ENCODE data around the gene KIZ. TPM values are rescaled to one million over a fixed set of nuclear protein-coding genes. Genes with fewer than 3 reads are reported as not detected.

The KIZ gene
- total RNA-seq, 2 donors from 2014 or later: 12.2 to 19.5 TPM

DNA sequence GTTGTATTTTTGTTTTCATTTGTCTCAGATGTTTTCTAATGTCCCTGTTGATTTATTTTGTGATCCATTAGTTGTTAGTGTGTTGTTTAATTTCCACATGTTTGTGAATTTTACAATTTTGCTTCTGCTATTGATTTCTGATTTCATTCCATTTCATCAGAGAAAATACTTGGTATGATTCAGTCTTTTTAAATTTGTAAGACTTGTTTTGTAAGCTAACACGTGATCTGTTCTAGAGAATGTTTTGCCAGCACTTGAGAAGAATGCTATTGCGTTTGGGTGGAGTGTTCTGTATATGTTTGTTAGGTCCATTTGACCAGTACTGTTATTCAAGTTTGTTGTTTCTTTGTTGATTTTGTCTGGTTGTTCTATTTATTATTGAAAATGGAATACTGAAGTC lies 53.9 kb downstream of the KIZ start:
- Mint-ChIP-seq H3K27ac (no peak overlapping the region), H3K36me3 (peaks cover 6 to 8% of the 10 kb centered on the region in 2 donors), H3K9me3 (peaks cover 0 to 6% of the 10 kb centered on the region in 2 donors)
- DNase-seq (ENCODE audit: low spot score in 2 of 2) (no peak), ATAC-seq (no peak)

DNA sequence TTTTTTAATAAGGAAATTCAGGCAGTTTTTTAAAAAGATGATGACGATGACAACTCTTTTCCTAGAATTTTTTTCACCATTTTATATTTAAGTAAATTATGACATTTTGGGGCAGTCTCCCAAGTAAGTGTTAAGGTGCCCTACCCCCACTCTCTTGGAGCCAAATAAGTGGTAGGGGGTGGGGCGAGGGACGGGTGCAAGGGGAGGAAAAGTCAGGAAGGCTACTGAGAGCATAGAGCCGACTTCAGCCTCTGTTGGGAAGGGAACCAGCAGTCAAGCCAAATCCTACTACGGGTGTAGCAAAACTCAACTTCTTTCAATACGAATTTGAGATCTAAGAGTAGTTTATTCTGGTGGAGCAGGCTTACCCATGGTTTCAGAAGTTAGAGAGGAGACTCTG lies 54.4 kb downstream of the KIZ start:
- DNase-seq (ENCODE audit: low spot score in 2 of 2): no peak
- ATAC-seq: no peak
- Mint-ChIP-seq H3K27ac (no peak overlapping the region), H3K9me3 (peaks cover 0 to 6% of the 10 kb centered on the region in 2 donors), H3K36me3 (peaks cover 6 to 8% of the 10 kb centered on the region in 2 donors)

DNA sequence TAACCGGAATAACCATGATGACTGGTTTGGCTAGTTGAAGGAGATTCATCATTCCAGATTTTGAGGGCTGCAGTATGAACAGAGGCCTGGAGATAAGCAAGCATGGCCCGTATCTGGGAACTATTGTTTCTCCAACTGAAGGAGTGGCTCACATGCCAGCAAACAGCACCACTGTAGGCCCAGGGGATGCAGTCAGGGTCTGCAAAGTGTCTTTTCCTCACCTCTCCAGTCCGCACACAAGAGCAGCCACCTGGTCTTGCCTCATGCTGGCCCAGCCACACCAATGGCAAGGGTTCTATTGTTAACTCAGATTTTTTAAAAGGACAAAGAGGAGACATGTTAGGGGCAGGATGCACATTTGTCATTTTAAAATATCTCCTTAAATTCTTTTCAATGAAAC lies 55.1 kb downstream of the KIZ start:
- Mint-ChIP-seq H3K27ac (no peak overlapping the region), H3K36me3 (peaks cover 6 to 8% of the 10 kb centered on the region in 2 donors), H3K9me3 (peaks cover 0 to 6% of the 10 kb centered on the region in 2 donors)
- DNase-seq (ENCODE audit: low spot score in 2 of 2) (no peak), ATAC-seq (no peak)

DNA sequence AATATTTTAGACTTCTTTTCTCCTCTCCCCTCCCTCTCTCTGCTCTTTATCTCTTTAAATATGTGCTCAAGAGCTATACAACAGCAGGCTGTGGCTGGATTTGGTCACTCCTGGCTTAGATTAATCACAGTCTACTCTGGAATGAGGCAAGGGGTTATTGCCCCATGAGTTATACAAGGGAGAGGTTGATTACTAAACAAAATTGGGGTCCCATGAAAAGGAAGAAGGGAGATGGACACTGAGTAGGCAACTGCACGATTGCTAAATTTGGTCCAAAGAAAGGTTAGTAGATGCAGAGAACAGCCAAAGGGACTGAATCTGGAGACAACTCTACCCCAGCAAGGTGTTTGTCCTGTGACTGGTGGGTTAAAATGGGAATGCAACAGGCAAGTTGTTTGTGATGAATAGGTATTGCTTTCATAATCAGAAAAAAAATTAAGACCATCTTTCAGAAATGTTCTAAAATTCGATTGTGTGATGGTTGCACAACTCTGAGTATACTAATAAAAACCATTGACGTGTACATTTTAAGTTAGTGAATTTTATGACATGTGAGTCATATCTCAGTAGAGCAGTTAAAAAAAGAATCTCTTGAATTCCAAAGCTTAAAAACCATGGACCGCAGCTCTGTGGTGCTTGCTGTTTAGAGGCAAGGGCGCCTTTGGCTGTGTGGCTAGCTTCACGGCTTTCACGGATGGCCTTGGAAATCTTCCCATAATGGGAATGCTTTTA lies 57.1 kb downstream of the KIZ start:
- no peak for ATAC-seq
- H3K9me3 Mint-ChIP-seq: no peaks in the 10 kb centered on the region
- peaks cover 0 to 7% of the 10 kb centered on the region in 2 donors for H3K36me3 Mint-ChIP-seq
- DNase-seq (ENCODE audit: low spot score in 2 of 2): no peak
- H3K27ac Mint-ChIP-seq: no peak overlapping the region

DNA sequence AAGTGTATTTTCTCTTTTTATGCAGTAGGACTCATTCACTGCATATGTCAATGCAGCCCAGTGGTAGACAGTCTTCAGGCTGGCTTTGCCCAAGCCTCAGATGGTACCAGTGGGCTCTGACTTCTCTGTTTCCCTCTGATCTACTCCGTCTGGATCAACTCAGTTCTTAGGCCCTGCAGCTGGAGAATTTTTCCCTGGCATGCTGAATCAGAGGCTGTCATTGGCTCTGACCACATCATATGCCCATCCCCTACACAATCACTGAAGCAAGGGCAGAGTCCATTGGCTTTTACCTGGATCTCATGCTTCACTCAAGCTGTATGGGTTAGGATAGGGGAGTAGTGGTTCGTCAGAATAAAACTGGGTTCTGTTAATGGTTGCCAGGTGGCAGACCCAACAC lies 57.8 kb downstream of the KIZ start:
- Mint-ChIP-seq H3K9me3 (no peaks in the 10 kb centered on the region), H3K36me3 (peaks cover 0 to 9% of the 10 kb centered on the region in 2 donors), H3K27ac (no peak overlapping the region)
- ATAC-seq: no peak
- DNase-seq (ENCODE audit: low spot score in 2 of 2): no peak

DNA sequence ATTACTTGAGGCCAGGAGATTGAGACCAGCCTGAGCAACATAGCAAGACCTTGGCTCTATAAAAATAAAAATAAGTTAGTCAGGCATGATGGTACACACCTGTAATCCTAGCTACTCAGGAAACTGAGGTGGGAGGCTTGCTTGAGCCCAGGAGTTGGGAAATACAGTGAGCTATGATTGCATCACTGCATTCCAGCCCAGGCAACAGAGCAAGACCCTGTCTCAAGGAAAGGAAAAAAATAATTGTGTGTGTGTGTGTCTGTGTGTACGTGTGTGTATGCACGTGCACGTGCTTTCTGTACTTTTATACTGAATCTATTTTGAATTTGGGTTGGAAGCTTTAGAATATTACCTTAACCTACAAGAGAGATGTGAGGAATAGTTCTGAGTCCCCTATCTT lies 58.9 kb downstream of the KIZ start:
- ATAC-seq: no peak
- Mint-ChIP-seq H3K27ac (no peak overlapping the region), H3K36me3 (peaks cover 0 to 9% of the 10 kb centered on the region in 2 donors), H3K9me3 (no peaks in the 10 kb centered on the region)
- DNase-seq (ENCODE audit: low spot score in 2 of 2): no peak

DNA sequence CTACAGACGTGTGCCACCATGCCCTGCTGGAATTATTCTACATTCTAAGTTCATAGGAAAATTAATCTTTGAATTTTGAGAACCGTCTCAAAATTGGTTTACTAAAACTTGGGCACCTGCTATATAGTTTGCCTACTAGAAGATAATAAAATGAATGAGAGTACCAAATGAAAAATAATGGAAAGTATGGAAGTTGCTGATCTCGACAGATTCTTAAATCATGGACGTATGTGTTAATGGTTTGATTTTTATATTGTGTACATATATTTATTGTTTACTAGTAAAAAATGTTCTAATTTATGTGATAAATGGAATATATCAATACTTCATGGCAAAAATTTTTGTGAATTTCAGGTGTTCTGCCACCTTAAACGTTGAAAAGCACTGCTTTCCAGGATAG lies 60.0 kb downstream of the KIZ start:
- ATAC-seq: no peak
- no peak for DNase-seq (ENCODE audit: low spot score in 2 of 2)
- H3K27ac Mint-ChIP-seq: no peak overlapping the region
- H3K36me3 Mint-ChIP-seq: peaks cover 0 to 9% of the 10 kb centered on the region in 2 donors
- H3K9me3 Mint-ChIP-seq: no peaks in the 10 kb centered on the region

DNA sequence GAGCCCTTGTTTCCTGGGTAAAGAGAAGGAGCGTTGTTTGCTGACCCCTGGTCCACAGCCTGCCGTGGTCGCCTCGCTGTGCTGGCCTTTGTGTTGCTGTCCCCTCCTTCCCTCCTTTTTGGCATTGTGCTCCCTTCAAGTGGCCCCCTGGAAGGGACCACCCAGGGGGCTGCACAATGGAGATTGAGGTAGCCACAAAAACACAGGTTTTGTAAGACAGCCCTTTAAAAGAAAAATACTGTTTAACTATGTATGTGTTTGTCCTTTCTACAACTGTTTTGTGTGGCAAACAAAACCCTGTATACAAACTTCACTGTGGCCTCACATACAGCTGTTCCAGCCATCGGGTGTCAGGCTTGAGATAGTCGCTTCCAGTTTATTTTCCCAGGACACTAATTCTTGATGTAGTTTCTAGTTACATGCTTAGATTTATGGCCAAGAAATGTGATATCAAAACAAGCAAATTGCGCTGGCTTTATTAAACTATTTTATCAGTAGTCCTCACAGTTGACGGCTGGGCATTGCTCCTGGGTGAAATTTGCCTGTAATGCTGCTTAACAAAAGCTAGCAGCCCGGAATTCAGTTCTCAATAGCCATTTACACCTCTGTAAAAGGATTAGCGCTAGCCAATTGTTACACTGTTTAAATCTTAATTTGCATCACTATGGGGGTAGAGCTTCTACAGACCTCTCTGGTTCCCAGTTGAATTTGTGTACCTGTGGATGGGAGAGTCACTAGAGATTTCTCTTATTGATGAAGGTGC lies 64.1 kb downstream of the KIZ start:
- H3K9me3 Mint-ChIP-seq: no peaks in the 10 kb centered on the region
- ATAC-seq (no peak), DNase-seq (ENCODE audit: low spot score in 2 of 2) (no peak)
- no peak overlapping the region for H3K27ac Mint-ChIP-seq
- H3K36me3 Mint-ChIP-seq: peaks cover 0 to 9% of the 10 kb centered on the region in 2 donors

DNA sequence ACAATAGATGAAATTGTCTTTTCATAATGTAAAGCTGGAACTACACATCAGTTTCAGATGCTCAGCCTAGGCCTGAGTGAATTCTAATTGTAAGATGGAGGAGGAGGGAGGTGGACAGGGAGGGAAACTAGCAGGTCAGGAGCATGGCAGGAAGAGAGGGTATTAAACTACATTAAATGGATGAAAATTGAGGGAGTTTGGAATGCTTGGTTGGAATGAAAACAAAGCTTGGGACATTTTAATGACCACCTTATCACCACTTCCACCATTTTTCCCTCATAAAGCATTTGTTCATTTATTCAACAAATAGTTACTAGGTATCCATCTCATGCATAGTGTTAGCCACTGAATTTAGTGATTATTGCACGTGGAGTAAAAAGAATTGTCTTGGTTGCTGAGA lies 65.0 kb downstream of the KIZ start:
- Mint-ChIP-seq H3K9me3 (no peaks in the 10 kb centered on the region), H3K36me3 (peaks cover 0 to 9% of the 10 kb centered on the region in 2 donors), H3K27ac (no peak overlapping the region)
- DNase-seq (ENCODE audit: low spot score in 2 of 2) (no peak), ATAC-seq (no peak)

DNA sequence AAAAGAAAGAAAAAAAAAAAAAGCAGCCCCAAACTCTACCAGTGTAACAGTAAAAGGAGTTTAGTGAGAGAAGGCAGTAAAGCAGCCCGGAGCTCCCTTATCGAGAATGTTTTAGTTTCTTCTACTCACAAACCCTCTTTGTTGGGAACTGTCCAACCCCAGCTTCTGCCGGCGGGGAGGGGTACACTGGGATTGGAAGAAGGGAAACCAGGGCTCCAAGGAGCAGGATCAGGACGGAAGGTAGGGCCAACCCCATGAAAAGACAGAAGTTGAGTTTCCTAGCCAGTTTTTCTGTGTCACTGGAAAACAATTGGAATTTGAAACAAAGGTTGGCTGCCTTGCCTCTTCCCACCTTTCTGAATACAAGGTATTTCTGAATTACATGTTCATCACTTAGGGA lies 66.0 kb downstream of the KIZ start:
- Mint-ChIP-seq H3K36me3 (peaks cover 0 to 5% of the 10 kb centered on the region in 2 donors), H3K9me3 (no peaks in the 10 kb centered on the region), H3K27ac (no peak overlapping the region)
- DNase-seq (ENCODE audit: low spot score in 2 of 2) (no peak), ATAC-seq (no peak)

DNA sequence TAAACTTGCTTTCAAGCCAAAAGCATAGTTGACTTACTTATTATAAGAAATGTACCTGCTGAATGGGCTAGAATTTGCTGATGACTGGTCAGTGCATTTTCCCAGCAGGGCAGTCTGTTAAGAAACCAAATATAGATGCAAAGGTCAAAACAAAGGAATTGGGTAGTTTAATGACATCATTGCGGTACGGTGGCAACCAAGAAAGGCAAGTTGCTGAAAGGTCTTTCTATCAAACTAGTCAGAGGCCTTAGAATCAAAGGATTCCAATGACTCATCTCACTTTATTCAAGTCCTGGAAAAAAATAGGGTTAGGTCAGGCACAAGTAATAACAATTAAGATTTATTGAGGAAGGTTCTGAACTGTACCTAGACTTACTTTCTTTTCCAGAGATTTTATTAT lies 76.4 kb downstream of the KIZ start:
- DNase-seq (ENCODE audit: low spot score in 2 of 2): no peak
- Mint-ChIP-seq H3K27ac (no peak overlapping the region), H3K9me3 (no peaks in the 10 kb centered on the region), H3K36me3 (peaks cover 5 to 9% of the 10 kb centered on the region in 2 donors)
- no peak for ATAC-seq

DNA sequence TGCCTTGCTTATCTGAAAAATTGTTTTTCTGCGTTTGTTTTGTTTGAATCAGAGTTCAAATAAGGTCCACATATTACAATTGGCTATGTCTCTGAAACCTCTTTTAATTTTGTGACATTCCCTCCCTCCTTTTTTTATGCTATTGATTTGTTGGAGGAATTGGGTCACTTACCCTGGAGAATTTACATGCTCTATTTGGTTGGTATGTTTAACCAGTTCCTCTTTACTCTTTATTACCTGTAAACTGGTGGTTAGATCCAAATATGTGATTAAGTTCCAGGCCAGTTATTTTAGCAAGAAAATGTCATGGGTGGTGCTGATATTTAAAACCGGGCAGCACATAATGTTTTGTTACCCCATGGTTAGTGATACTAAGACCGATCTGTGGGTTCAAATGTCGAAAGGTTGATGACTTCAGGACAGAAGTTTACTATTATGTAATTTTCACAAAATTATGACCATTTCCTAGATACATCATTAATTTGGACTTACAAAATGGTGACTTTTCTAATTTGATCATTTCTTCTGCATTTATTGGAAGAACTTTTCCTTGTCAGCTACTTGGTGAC lies 77.3 kb downstream of the KIZ start:
- no peaks in the 10 kb centered on the region for H3K9me3 Mint-ChIP-seq

DNA sequence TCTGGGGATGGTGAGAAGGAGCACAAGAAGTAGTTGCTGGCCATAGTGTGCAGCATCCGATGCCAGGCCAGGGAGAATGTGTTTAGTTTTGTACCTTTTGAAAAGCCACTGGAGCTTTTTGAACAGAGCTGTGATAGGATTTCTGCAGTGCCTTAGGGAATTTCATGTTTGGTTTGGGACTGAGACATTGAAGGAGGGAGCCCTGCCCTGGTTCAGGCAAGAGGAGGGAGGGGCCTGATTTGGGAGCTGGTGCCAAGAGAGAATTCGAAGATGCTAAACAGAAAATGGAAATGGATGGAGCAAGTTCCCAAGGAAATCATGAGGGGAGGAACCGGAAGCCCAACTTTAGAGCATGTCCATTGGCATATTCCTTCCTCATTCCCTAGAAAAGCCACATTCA lies 80.7 kb downstream of the KIZ start:
- no peaks in the 10 kb centered on the region for H3K9me3 Mint-ChIP-seq
- ATAC-seq: no peak
- peaks cover 5 to 9% of the 10 kb centered on the region in 2 donors for H3K36me3 Mint-ChIP-seq
- no peak overlapping the region for H3K27ac Mint-ChIP-seq
- no peak for DNase-seq (ENCODE audit: low spot score in 2 of 2)

More for the DNA sequence above, 77.3 kb downstream of the KIZ start:
- no peak for DNase-seq (ENCODE audit: low spot score in 2 of 2)
- ATAC-seq: no peak
- no peak overlapping the region for H3K27ac Mint-ChIP-seq
- H3K36me3 Mint-ChIP-seq: peaks cover 5 to 9% of the 10 kb centered on the region in 2 donors

DNA sequence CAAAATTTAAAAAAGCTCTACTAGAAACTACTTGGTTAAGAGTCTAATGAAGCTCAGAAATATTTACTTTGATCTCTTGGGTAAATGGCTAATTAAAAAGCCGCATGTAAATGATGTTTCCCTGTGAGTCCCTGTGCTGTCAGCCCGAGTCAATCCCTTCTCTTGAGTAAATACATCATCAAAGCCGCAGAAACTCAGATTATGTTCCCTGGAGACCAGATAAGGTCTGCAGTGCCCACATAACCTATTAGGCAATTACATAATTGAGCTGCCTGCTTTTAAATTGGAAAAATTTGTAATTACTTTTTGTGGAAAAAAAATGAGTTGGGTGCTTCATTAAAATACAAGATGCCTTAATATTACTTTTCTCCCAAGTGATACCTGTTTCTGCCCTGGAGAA lies 83.1 kb downstream of the KIZ start:
- Mint-ChIP-seq H3K36me3 (peaks cover 5 to 9% of the 10 kb centered on the region in 2 donors), H3K9me3 (no peaks in the 10 kb centered on the region), H3K27ac (no peak overlapping the region)
- DNase-seq (ENCODE audit: low spot score in 2 of 2) (no peak), ATAC-seq (no peak)

DNA sequence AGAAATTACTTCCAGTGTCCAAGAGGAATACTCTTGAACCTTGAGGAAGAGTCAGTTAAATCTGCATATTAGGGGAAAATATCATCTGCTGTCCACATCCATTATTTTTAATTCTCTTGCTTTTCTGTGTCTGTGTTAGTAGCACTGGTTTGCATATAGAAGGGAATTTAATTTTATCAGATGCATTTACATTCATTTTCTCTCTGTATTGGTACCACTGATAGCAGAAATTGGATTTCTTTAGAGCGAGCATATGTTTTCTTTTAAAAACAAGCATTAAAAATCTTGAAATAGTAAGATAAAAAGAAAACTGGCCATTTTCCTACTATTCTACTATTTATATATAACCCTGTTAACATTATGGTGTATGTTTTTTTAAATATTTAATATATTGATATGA lies 83.8 kb downstream of the KIZ start:
- ATAC-seq: no peak
- Mint-ChIP-seq H3K27ac (no peak overlapping the region), H3K36me3 (peaks cover 5 to 9% of the 10 kb centered on the region in 2 donors), H3K9me3 (no peaks in the 10 kb centered on the region)
- DNase-seq (ENCODE audit: low spot score in 2 of 2): no peak

DNA sequence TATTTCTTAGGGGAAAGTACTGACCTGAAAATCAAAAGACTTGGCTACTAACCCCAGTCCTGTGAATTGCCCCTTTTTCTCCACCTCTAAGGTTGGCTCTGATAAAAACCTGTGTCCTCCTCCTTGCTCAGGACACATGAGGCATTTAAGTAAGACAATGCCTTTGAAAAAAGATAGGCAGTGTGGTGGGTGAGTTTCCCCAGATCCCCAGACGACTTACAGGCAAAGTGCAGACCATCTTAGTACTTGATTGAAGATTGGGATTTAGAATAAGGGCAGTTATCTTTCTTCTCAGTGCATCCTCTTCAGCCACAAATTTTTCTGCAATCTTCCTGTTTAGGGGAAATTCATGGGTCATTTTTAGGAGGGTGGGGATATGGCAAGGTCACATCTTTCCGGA lies 87.8 kb downstream of the KIZ start:
- no peaks in the 10 kb centered on the region for H3K36me3 Mint-ChIP-seq
- no peaks in the 10 kb centered on the region for H3K9me3 Mint-ChIP-seq
- DNase-seq (ENCODE audit: low spot score in 2 of 2) (no peak), ATAC-seq (no peak)
- H3K27ac Mint-ChIP-seq: no peak overlapping the region

DNA sequence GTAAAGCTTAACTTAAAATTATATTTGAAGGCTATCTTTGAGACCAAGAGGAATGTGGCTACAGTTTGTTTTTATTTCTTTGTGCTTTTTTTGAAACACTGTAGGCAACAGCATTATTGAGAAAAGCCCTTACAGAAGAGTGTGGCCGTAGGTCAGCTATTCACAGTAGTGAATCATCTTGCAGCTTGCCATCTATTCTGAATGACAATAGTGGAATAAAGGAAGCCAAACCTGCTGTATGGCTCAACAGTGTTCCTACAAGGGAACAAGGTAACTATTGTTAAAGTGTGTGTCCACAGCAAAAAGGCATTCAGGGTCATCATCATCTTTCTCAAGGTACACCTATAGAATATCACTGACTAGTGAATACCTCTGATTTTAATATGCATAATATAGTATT lies 88.5 kb downstream of the KIZ start:
- H3K9me3 Mint-ChIP-seq: no peaks in the 10 kb centered on the region
- no peaks in the 10 kb centered on the region for H3K36me3 Mint-ChIP-seq
- ATAC-seq: no peak
- no peak for DNase-seq (ENCODE audit: low spot score in 2 of 2)
- no peak overlapping the region for H3K27ac Mint-ChIP-seq

Data from activated naive CD4-positive, alpha-beta T cell treated with anti-CD3 and anti-CD28 coated beads, Interleukin-2, amount 50 U/mL, for 72 hours (primary cell).